GM21367 (cell line): ENCODE results near the gene SCYGR2.
"Not testable (repeated sequence)": the region's sequence is repeated elsewhere in the genome, so short reads cannot be mapped to it uniquely, and the experiment has no call there.

ENCODE experiments used
- ATAC-seq: cut with Tn5 transposase; IDR thresholded peaks from one replicate; pipeline ENCODE4 v1.9.1; 2021; ENCODE audit not compliant: unreplicated experiment

SCYGR2 gene

GRCh38 chr2:227598835-227599503 lies at the start of gene SCYGR2:
SCYGR2 (plus strand) TSS chr2:227598893; CDS start chr2:227598893, 0 bp downstream.
- ATAC-seq: not testable (repeated sequence)

- ATAC-seq: no peak
Observed at GRCh38 chr2:227551836-227552235, 46.9 kb upstream of the SCYGR2 start.

- no peak for ATAC-seq
Observed at GRCh38 chr2:227562581-227562980, 36.1 kb upstream of the SCYGR2 start.

- no peak for ATAC-seq
Observed at GRCh38 chr2:227565080-227565479, 33.6 kb upstream of the SCYGR2 start.

- no peak for ATAC-seq
Observed at GRCh38 chr2:227566012-227566411, 32.7 kb upstream of the SCYGR2 start.

DNA sequence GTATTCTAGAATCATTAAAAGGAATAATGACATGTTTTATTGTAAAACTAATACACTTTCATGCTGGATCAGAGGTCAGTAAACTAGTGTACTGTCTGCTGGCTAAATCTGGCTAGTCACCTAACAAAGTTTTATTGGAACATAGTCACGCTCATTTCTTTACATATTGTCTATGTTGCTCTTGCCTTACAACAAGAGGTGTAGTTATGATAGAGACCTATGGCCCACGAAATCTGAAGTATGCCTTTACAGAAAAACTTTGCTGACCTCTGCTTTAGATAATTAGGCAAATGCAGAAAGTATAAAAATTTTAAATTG lies 29.9 kb upstream of the SCYGR2 start:
- ATAC-seq: no peak

GRCh38 chr2:227570615-227571014 lies 28.1 kb upstream of the SCYGR2 start:
- no peak for ATAC-seq

DNA sequence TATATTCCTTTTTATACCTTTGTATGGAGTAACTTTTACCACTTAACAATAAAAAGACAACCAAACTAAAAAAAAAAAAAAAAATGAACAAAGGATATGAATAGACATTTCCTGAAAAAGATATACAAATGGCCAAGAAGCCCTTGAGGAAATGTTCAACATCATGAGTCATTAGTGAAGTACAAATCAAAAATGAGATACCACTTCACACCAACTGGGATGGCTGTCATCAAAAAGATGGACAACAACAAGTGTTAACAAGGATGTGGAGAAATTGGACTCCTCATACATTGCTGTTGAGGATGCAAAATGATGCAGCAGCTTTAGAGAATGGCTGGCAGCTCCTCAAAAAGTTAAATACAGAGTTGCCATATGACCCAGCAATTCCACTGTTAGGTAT lies 22.6 kb upstream of the SCYGR2 start:
- ATAC-seq: no peak

- no peak for ATAC-seq
Observed at GRCh38 chr2:227576812-227577211, 21.9 kb upstream of the SCYGR2 start.

DNA sequence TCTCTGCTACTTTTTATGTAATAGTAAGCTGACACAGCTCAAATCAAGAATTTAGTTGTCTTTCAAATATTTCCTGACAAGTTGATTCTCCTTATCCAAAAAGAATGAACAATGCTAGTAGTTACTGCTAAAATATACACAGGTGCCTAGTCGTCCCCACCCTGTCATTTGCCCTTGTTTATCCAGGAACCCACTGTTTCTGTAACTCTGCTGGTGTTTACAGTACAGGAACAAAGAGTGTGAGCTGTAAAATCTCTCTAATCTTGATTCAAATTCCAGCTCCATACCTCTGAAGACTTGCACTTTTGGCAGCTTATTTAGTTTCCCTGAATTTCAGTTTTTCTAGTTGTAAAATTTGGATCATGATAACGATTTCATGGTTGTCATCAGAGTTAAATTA lies 21.1 kb upstream of the SCYGR2 start:
- no peak for ATAC-seq

DNA sequence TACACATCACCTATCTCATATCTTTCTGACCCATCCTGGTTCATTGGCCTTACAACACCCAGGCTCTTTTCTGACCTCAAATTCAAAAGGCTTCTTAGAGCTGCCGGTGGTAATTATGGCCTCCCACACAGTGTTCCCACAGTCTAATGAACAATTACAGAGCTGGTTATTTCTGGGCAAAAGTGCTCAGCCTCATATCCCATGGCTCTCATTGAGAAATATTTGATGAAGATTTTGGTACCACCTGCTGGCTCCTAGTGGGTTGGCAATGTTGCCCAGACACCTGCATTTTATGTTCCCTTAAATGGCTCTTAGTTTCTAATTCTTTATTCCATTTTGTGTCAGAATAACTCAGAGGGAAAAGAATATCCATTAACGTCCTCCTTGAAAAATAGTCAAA lies 20.1 kb upstream of the SCYGR2 start:
- ATAC-seq: no peak

- ATAC-seq: no peak
Observed at GRCh38 chr2:227579791-227580190, 18.9 kb upstream of the SCYGR2 start.

GRCh38 chr2:227582369-227582768 lies 16.3 kb upstream of the SCYGR2 start:
- no peak for ATAC-seq

DNA sequence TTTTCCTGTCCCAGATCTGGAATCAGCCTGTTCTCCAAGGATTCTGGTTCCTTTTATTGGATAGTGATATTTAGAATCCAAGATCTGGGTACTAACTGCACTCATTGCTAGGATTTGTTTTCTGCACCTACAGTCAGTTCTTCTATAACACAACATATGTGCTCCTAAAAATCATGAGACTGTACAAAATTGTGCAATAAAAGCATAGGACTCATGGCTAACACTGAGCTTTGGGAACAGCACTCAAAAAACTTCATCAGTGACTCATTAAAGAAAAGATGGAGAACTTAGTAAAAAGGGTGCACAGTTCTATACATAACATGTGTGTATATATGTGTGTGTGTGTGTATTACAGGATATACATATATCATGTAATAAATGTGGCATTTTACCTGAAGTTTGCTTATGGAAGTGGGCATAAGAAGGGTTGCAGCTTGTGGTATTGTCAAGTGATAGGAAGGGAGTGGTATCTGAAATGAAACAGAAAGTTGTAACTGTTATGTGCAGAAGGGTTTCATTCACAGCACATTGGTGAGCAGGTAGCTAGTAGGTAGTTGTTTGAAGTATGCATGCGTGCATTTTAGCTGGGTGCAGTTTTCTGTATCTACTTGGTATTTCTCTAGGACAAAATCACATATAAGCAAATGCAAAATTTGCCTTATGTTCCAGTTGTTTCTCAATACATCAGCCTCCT lies 5.9 kb upstream of the SCYGR2 start:
- no peak for ATAC-seq

- ATAC-seq: no peak
Observed at GRCh38 chr2:227595797-227596196, 2.9 kb upstream of the SCYGR2 start.

GRCh38 chr2:227597036-227597435 lies 1.7 kb upstream of the SCYGR2 start:
- ATAC-seq: no peak

- ATAC-seq: no peak
Observed at GRCh38 chr2:227597998-227598397, 695 bp upstream of the SCYGR2 start.

GRCh38 chr2:227602358-227602757 lies 3.7 kb downstream of the SCYGR2 start:
- ATAC-seq: no peak

GRCh38 chr2:227606476-227606875 lies 7.8 kb downstream of the SCYGR2 start:
- ATAC-seq: no peak

DNA sequence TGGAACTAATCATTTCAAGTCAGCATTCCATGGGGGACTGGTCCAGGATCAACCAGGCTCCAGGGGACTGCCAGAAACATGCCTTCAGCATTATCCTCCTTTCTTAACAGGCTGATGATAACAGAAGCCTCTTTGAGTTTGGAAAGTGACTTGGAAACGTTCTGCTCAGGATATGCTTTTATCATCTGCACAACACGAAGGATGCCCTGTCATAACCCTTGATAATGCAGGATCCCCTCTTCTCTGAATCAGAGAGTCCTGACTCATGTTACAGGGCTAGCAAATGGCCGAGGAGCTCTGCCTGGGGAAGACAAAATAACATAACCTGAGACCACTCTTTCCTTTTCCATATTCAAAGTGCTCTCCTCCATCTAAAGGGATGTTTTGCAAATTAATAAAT lies 9.2 kb downstream of the SCYGR2 start:
- ATAC-seq: no peak

DNA sequence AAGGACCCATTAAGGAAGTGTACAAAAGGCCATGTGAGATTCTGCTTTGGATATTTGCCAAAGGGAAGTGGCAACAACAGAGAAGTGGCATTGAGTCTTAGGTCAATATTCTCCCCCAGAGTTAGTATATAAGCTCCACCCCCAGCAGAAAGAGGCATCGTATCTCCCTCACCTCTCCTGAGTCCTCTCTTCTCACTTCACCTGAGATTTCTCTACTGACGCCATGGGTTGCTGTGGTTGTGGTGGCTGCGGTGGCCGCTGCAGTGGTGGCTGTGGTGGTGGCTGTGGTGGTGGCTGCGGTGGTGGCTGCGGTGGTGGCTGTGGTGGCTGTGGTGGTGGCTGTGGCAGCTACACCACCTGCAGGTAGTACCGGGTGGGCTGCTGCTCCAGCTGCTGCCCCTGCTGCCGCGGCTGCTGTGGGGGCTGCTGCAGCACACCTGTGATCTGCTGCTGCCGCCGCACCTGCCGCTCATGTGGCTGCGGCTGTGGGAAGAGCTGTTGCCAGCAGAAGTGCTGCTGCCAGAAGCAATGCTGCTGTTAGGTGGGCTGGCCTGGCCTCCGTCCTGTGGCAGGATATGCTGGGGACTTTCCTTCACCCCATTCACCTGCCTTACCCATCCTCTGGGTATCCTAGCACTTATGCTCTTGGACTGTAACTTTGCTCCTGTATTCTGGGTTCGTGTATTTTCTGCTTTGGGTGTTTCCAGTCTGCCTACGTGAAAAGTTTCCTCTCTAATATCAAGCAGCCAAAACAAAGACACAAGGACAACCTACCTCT lies 10.1 kb downstream of the SCYGR2 start:
- ATAC-seq: peak; percentile 54

- no peak for ATAC-seq
Observed at GRCh38 chr2:227610123-227610522, 11.4 kb downstream of the SCYGR2 start.
